ENCODE data around the gene DDHD1. TPM values are rescaled to one million over a fixed set of nuclear protein-coding genes. Genes with fewer than 3 reads are reported as not detected.
A peak's percentile ranks its signal among the peaks of the same experiment; 100 is the strongest.

The DDHD1 gene
- total RNA-seq, 1 donor = 30.0 TPM

DNA sequence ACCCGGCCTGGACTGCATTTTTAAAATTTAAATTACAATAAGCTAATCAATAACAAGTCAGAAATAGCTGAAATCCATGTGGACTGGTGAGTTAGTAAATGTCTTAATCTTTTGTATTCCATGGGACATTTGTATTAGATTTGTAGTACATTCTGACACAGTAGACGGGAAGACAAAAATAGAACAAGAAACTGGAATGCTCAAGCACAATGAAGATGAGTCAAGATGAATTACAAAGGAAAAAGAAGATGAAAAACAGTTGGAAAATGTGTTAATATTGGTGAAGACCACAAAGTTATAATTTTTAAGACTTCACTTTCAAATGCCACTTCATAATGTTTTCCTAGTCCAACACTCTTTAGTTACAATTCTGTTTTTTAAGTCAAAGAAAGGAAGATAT, 104.5 kb downstream of the DDHD1 start:
- no peaks in the 10 kb centered on the region for H3K27me3 ChIP-seq (ENCODE audit: insufficient read depth, low read length)
- no peak overlapping the region for H3K27ac ChIP-seq (ENCODE audit: low read depth, low read length)
- no peaks in the 10 kb centered on the region for H3K79me2 ChIP-seq (ENCODE audit: insufficient read depth, low read length)
- H3K36me3 ChIP-seq (ENCODE audit: insufficient read depth, low read length) = no peaks in the 10 kb centered on the region
- no peak overlapping the region for H2AFZ ChIP-seq (ENCODE audit: low read length)
- peaks cover 15% of the 10 kb centered on the region for H3K4me1 ChIP-seq (ENCODE audit: insufficient read depth, low read length)
- H3K4me3 ChIP-seq (ENCODE audit: insufficient read depth, low read length) = no peak overlapping the region
- no peak overlapping the region for H3K4me2 ChIP-seq (ENCODE audit: insufficient read depth, low read length)
- TF ChIP-seq, protein P1, sequence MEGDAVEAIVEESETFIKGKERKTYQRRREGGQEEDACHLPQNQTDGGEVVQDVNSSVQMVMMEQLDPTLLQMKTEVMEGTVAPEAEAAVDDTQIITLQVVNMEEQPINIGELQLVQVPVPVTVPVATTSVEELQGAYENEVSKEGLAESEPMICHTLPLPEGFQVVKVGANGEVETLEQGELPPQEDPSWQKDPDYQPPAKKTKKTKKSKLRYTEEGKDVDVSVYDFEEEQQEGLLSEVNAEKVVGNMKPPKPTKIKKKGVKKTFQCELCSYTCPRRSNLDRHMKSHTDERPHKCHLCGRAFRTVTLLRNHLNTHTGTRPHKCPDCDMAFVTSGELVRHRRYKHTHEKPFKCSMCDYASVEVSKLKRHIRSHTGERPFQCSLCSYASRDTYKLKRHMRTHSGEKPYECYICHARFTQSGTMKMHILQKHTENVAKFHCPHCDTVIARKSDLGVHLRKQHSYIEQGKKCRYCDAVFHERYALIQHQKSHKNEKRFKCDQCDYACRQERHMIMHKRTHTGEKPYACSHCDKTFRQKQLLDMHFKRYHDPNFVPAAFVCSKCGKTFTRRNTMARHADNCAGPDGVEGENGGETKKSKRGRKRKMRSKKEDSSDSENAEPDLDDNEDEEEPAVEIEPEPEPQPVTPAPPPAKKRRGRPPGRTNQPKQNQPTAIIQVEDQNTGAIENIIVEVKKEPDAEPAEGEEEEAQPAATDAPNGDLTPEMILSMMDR (IDR thresholded peaks at IDR 0.05; ENCODE audit: extremely low read depth, low read depth, low read length) = no peak
- no peaks in the 10 kb centered on the region for H3K9me3 ChIP-seq (ENCODE audit: low read depth, low read length)
- no peak for DNase-seq (ENCODE audit: insufficient read length, low spot score, missing footprints)
- H4K20me1 ChIP-seq (ENCODE audit: insufficient read depth, low read length) = no peaks in the 10 kb centered on the region

DNA sequence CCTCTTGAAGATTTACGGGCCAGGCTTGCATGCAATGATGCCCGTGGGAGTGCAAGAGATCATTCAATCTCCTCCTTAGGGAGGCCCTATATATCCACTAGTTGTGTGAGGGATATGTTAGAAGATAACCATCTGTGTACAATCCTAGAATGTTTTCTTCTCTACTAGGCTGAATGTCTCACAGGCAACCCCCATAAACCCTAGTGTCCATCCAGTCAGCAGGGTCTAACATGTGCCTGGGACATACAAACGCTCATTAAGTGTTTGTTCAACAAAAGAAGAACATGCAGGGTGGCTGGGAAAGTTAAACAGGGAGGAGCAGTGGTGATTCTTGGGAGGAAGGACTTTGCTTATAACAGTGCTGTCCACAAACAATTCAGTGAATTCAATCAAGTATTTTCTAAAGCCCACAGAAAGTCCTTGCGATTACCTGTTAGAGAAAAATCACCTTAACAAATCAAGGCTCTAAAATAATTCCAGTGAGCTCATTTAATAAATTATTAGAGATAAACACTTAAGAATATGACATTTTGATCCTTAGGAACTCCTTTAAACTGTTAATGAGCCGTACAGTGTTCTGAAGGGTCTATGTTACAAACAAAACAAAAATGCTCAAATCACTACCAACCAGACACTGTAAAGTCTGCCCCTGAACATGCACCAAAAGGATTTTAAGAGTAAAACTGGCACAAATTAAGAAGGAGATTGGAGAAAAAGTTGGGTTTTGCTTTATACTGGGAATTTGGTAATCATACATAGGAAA, 105.6 kb downstream of the DDHD1 start:
- H3K9me3 ChIP-seq (ENCODE audit: low read depth, low read length) = no peaks in the 10 kb centered on the region
- TF ChIP-seq, protein P1 (IDR thresholded peaks at IDR 0.05; ENCODE audit: extremely low read depth, low read depth, low read length) = no peak
- no peak overlapping the region for H2AFZ ChIP-seq (ENCODE audit: low read length)
- no peak overlapping the region for H3K27ac ChIP-seq (ENCODE audit: low read depth, low read length)
- no peak overlapping the region for H3K4me2 ChIP-seq (ENCODE audit: insufficient read depth, low read length)
- H3K4me3 ChIP-seq (ENCODE audit: insufficient read depth, low read length) = no peak overlapping the region
- H3K27me3 ChIP-seq (ENCODE audit: insufficient read depth, low read length) = no peaks in the 10 kb centered on the region
- no peaks in the 10 kb centered on the region for H3K36me3 ChIP-seq (ENCODE audit: insufficient read depth, low read length)
- peaks cover 27% of the 10 kb centered on the region for H3K4me1 ChIP-seq (ENCODE audit: insufficient read depth, low read length)
- DNase-seq (ENCODE audit: insufficient read length, low spot score, missing footprints) = no peak
- H4K20me1 ChIP-seq (ENCODE audit: insufficient read depth, low read length) = no peaks in the 10 kb centered on the region
- no peaks in the 10 kb centered on the region for H3K79me2 ChIP-seq (ENCODE audit: insufficient read depth, low read length)

DNA sequence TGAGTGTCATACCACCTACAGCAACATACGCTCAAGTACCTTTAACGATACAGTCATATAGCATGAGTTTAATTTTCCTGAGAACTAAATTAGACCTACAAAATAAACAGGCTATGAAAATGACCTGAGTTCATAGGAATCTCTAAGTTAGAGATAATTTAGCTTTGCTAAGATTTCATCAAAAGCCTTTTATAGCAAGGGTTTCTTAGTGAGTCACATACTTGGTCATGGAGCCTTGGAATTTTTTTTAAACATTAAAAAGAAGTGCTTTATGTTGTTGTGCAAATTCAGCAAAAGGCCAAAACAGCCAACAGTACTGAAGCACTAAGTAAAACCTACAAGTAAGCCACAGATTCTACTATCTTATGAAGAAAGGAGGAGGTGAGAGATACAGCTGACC, 108.6 kb downstream of the DDHD1 start:
- Histone ChIP-seq H3K4me2 (ENCODE audit: insufficient read depth, low read length) (peak overlapping the region; percentile 31), H2AFZ (ENCODE audit: low read length) (no peak overlapping the region), H3K36me3 (ENCODE audit: insufficient read depth, low read length) (no peaks in the 10 kb centered on the region), H4K20me1 (ENCODE audit: insufficient read depth, low read length) (no peaks in the 10 kb centered on the region), H3K27ac (ENCODE audit: low read depth, low read length) (peak overlapping the region; percentile 73), H3K4me1 (ENCODE audit: insufficient read depth, low read length) (peaks cover 31% of the 10 kb centered on the region), H3K9me3 (ENCODE audit: low read depth, low read length) (no peaks in the 10 kb centered on the region), H3K79me2 (ENCODE audit: insufficient read depth, low read length) (no peaks in the 10 kb centered on the region), H3K27me3 (ENCODE audit: insufficient read depth, low read length) (no peaks in the 10 kb centered on the region), H3K4me3 (ENCODE audit: insufficient read depth, low read length) (no peak overlapping the region)
- TF ChIP-seq, protein P1 (IDR thresholded peaks at IDR 0.05; ENCODE audit: extremely low read depth, low read depth, low read length) = no peak
- peak; percentile 75 for DNase-seq (ENCODE audit: insufficient read length, low spot score, missing footprints)

DNA sequence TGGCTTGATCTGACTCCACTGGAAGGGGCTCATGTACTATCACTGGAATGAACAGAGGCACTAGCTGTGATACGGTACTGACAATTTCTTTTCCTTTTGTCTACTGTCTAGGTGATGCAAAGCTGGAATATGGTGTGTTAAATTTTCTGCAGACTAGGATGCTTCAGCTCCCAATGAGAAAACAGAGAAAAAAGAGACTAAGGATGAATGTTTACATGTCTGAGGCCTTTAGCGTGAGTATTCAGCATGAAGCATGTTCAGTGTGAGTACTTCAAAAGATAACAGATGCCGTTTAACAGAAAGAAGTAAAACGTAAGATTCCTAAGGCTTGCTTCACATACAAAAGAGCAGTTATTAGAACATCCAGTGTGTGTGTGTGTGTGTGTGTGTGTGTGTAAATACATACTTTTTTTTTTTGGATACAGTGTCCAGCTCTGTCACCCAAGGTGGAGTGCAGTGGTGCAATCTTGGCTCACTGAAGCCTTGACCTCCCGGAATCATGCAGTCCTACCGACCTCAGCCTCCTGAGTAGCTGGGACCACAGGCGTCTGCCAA, 110.0 kb downstream of the DDHD1 start:
- Histone ChIP-seq H3K4me1 (ENCODE audit: insufficient read depth, low read length) (peaks cover 31% of the 10 kb centered on the region), H3K9me3 (ENCODE audit: low read depth, low read length) (no peaks in the 10 kb centered on the region), H3K27me3 (ENCODE audit: insufficient read depth, low read length) (no peaks in the 10 kb centered on the region), H3K4me3 (ENCODE audit: insufficient read depth, low read length) (peak overlapping the region; percentile 5), H4K20me1 (ENCODE audit: insufficient read depth, low read length) (no peaks in the 10 kb centered on the region), H3K27ac (ENCODE audit: low read depth, low read length) (peak overlapping the region; percentile 73), H3K4me2 (ENCODE audit: insufficient read depth, low read length) (peak overlapping the region; percentile 64), H3K36me3 (ENCODE audit: insufficient read depth, low read length) (no peaks in the 10 kb centered on the region), H2AFZ (ENCODE audit: low read length) (no peak overlapping the region), H3K79me2 (ENCODE audit: insufficient read depth, low read length) (no peaks in the 10 kb centered on the region)
- TF ChIP-seq, protein P1 (IDR thresholded peaks at IDR 0.05; ENCODE audit: extremely low read depth, low read depth, low read length) = no peak
- DNase-seq (ENCODE audit: insufficient read length, low spot score, missing footprints) = no peak

All from osteoblast (primary cell).